K562 (cell line): Measurements from ENCODE around the gene ARID3C. TPM values are rescaled to one million over a fixed set of nuclear protein-coding genes. Genes with fewer than 3 reads are reported as not detected.

Experiments
- REST ChIP-seq, 2 experiments: fragments of 450-650 bp; formaldehyde crosslinking in 1 of 2; IDR thresholded peaks; 2 replicates each; pipeline versions ENCODE4 v1.4.0 to v1.6.1; 2014 to 2020; ENCODE audit warnings: mild to moderate bottlenecking in 2 of 2, borderline replicate concordance in 1 of 2, low read depth in 1 of 2
- ZNF23 ChIP-seq: fragments of 250-450 bp; sonication (Bioruptor Pico); IDR thresholded peaks from 2 replicates; pipeline ENCODE4 v1.4.0; 2020; ENCODE audit warnings: mild to moderate bottlenecking
- ZNF407 ChIP-seq: fragments of 450-650 bp; IDR thresholded peaks from 2 replicates; pipeline ENCODE4 v1.6.1; 2016; ENCODE audit warnings: low read depth
- polyA plus RNA-seq, 8 experiments: library from polyadenylated mRNA; depleted of rRNA in 4 of 8; stranded (reverse) in 5 of 8; unstranded in 3 of 8; fragments of >200 nt; fragmentation: Nextera tagmentation in 2 of 8; fragmentation: Illumina TruSeq in 1 of 8; extraction: Ambion mirVana in 2 of 8; extraction: Trizol in 1 of 8; gene quantifications; 2 replicates each; pipeline versions ENCODE4 v1.2.1 to v1.2.3, GENCODE V29; 2011 to 2014; ENCODE audit warnings: inconsistent platforms in 1 of 8, missing spikeins in 1 of 8
- total RNA-seq, 7 experiments: library from RNA; depleted of rRNA in 6 of 7; stranded (reverse); fragments of >200 nt in 6 of 7; fragmentation: Illumina TruSeq in 2 of 7; extraction: Trizol in 2 of 7; gene quantifications; 2 replicates each; pipeline versions ENCODE4 v1.2.1 to v1.2.3, GENCODE V29; 2011 to 2021; ENCODE audit warnings: low replicate concordance in 1 of 7

The ARID3C gene
- total and polyA plus RNA-seq, 9 of the 15 experiments (the other 6 are each of a cell fraction or from before 2014, with no cell fraction given): not detected

GRCh38 chr9:34603610-34604231 lies 25.1 kb downstream of the ARID3C start (continued):
- TF ChIP-seq ZNF407 (no peak), ZNF23 (CRISPR knock-in tag) (no peak), REST (IDR thresholded peaks at IDR 0.05; ENCODE audit: borderline replicate concordance) (peak; percentile 50), REST (CRISPR knock-in tag; IDR thresholded peaks at IDR 0.05; ENCODE audit: low read depth) (no peak)
- TF ChIP-seq, all 486 proteins: peak for 7
